ENCODE data around the gene FBL.

GRCh38 chr19:39874404-39874803, 28.2 kb upstream of the FBL start:
- no peak for TF ChIP-seq SP4 (IDR thresholded peaks at IDR 0.05; ENCODE audit: low read length)
- TF ChIP-seq, protein P1, sequence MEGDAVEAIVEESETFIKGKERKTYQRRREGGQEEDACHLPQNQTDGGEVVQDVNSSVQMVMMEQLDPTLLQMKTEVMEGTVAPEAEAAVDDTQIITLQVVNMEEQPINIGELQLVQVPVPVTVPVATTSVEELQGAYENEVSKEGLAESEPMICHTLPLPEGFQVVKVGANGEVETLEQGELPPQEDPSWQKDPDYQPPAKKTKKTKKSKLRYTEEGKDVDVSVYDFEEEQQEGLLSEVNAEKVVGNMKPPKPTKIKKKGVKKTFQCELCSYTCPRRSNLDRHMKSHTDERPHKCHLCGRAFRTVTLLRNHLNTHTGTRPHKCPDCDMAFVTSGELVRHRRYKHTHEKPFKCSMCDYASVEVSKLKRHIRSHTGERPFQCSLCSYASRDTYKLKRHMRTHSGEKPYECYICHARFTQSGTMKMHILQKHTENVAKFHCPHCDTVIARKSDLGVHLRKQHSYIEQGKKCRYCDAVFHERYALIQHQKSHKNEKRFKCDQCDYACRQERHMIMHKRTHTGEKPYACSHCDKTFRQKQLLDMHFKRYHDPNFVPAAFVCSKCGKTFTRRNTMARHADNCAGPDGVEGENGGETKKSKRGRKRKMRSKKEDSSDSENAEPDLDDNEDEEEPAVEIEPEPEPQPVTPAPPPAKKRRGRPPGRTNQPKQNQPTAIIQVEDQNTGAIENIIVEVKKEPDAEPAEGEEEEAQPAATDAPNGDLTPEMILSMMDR (IDR thresholded peaks at IDR 0.05; ENCODE audit: control extremely low read depth in 1 of 3, insufficient read depth in 1 of 3, low read depth in 1 of 3, low read length in 3 of 3), result no peak
